ENCODE measurements around the gene IAPP.

GRCh38 chr12:21323736-21324135 lies 49.0 kb upstream of the IAPP start:
- TF ChIP-seq CTCF (IDR thresholded peaks at IDR 0.05) = no peak
- TF ChIP-seq POLR2AphosphoS5 (IDR thresholded peaks at IDR 0.05) = no peak
- TF ChIP-seq POLR2A (IDR thresholded peaks at IDR 0.05) = no peak
